GM21390 (cell line): Measurements from ENCODE around the gene UBASH3A.

Experiments
- ATAC-seq: cut with Tn5 transposase; IDR thresholded peaks from one replicate; pipeline ENCODE4 v1.9.1; 2021; ENCODE audit not compliant: unreplicated experiment

Gene UBASH3A

GRCh38 chr21:42374864-42375499 is 28.7 kb upstream of the UBASH3A start:
- ATAC-seq = no peak

- no peak for ATAC-seq
Measured at GRCh38 chr21:42375506-42375905, 28.2 kb upstream of the UBASH3A start.

GRCh38 chr21:42375966-42376337 is 27.8 kb upstream of the UBASH3A start:
- ATAC-seq = no peak

DNA sequence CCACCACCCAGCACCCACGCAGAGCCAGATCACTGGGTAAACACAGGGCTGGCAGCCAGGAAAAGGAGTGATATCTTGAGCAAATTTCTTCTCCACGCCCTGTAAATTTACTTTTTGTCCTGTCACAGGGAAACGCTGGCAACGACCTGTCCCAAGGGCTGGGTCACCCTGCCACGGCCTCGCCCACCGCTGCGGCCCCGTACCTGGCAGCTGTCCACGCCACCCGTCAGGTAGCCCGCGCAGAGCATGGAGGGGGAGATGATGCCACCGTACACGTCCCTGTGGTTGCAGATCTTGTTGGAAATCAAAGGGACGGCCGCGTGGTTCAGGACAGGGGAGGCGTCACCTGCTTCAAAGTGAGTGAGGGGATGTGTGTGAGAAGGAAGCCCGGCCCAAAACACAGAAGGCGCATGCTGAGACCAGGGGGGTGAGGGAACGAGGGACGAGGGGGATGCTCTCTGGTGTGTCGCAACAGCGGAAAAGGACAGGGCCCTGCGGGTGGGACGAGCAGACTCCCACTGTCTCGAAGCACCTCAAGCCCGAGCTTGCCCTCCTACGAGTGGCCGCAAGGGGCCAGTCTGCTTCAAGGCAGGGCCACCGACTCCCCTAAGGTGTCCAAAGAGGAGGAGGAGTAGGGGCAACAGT is 27.2 kb upstream of the UBASH3A start:
- ATAC-seq = no peak

GRCh38 chr21:42377211-42377950 is 26.3 kb upstream of the UBASH3A start:
- ATAC-seq = no peak

DNA sequence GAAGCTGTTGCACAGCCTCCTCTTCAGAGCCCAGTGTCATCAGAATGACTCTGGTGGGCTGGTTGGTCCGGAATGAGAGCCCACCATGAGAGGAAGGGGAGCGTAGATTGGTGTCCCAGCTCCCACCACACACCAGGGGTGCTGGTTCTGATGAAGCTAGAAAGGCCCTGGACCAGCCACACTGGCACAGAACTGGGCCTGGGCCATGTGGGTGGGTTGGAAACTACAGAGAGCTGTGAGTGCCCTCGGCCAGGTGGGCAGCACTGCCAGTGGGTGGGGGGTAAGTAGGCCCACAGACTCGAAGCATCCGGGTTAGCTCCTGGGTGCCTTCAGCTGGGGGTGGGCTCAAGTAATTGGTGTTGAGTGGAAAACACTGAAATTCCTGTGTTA is 25.8 kb upstream of the UBASH3A start:
- no peak for ATAC-seq

DNA sequence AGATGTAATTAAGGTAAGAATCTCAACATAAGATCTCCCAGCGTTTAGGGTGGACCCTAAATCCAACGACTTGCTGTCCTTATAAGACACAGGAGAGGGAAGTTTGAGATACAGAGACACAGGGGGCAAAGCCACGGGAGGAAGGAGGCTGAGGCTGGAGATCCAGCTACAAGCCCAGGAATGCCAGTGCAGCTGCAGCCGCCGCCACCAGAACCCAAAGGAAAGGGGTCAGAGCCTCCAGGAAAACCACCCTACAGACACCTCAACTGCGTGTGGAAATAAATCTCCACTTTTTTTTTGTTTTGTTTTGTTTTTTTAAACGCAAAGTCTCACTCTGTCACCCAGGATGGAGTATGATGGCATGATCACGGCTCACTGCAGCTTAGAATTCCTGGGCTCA is 25.3 kb upstream of the UBASH3A start:
- ATAC-seq = no peak

- no peak for ATAC-seq
Measured at GRCh38 chr21:42379426-42380215, 24.1 kb upstream of the UBASH3A start.

- no peak for ATAC-seq
Measured at GRCh38 chr21:42381347-42381984, 22.2 kb upstream of the UBASH3A start.

DNA sequence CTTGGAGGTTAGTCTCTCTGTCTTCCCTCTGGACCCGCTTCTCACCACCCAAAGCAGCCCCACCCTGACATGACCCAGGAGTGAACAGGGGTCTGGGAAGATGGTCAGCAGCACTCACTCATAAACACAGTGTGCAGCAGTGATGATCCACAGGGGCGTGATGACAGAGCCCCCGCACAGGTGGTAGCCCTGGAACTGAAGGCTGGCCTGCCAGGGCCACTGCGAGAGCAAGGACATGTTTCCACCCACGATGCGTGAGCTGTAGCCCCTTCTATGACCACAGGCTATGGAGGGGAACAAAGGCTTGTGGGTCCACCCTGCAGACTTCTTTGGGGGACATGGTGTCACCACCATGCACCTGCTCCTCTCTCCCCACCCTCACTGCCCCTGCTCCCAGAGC is 20.8 kb upstream of the UBASH3A start:
- no peak for ATAC-seq

DNA sequence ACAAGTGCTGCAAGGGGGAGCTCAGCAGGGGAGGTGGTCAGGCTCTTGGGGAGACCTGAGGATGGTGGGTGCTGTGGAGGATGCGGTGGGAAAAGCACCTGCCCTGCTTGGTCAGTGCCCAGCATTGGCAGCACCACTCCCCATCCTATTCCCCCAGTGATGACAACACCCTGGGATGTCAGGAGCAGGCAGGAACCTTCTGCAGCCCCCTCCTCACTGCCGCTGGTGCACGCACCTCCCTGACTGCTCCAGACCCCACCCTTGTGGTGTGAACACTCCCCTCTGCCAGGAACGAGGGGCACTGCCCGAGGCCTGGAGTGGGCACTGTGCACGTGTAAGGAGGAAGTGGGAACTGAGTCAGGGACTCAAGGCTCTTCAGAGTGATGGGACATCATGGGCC is 20.4 kb upstream of the UBASH3A start:
- no peak for ATAC-seq

- no peak for ATAC-seq
Measured at GRCh38 chr21:42384156-42384945, 19.4 kb upstream of the UBASH3A start.

DNA sequence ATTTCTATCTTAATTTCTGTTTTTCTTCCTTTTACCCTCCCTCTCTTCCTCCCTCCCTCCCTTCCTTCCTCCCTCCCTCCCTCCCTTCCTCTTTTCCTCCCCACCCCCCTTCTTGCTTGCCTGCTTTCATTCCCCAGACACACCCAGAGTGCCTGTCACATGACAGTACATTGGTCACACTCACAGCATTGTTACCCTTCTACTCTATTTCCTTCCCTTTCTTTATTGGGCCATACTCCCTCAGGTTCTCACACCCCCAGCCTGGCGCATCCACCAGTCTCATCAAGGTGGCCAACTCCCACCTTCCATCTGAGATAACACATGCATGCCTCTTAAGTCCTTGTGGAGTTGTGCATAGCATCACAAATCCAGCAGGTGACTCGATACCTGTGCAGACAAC is 18.7 kb upstream of the UBASH3A start:
- no peak for ATAC-seq

- no peak for ATAC-seq
Measured at GRCh38 chr21:42385619-42386018, 18.1 kb upstream of the UBASH3A start.

- no peak for ATAC-seq
Measured at GRCh38 chr21:42386034-42386591, 17.6 kb upstream of the UBASH3A start.

DNA sequence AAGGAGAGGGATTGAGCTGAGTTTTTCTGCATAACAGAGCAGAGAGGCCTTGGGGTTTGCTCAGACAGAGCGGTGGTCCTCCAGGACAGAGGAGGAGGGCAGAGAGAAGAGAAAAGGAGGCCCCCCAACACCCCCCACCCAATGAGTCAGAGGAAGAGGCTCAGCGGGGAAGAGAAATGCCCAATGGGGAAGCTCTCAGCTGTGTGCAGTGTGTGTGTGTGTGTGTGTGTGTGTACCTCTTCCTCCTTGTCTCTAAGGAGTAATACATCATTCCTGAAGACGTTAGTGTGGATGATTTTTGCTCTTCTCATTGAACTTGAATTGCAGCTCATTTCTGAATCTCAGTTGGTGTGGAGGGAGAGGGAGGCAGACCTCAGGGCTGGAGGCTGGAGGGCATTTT is 16.5 kb upstream of the UBASH3A start:
- no peak for ATAC-seq

GRCh38 chr21:42387843-42388340 is 15.8 kb upstream of the UBASH3A start:
- no peak for ATAC-seq

DNA sequence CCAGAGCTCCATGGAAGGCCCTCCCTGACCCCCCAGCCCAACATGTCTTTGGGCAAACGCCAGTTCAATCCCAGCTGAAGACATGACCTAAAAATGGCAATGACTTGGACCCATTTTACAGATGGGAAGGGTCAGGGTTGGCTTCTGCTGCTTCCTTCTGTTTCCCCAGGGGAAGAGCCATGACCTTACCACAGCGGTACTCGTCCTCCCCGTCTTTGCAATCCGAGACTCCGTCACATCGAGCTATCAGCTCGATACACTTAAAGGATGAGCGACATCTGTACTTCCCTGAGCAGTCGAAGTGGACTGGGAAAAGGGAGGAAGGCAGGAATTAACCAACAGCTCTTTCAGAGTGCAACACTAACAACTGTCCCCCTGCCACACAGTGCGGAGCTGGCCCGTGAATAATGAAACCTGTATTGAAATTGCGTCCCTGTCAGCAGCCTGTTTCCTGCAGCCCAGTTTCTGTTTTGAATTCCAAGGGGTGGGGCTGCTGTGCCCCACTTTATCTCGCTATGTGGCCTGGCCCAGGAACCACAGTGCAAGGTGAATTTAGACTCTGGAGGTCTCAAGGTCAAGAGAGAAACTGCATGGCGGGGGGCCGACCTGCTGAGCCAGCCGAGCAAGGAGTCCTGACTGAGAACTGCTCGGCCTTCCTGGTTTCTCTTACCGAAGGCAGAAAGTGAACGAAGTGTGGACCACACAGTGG is 14.8 kb upstream of the UBASH3A start:
- ATAC-seq = no peak

DNA sequence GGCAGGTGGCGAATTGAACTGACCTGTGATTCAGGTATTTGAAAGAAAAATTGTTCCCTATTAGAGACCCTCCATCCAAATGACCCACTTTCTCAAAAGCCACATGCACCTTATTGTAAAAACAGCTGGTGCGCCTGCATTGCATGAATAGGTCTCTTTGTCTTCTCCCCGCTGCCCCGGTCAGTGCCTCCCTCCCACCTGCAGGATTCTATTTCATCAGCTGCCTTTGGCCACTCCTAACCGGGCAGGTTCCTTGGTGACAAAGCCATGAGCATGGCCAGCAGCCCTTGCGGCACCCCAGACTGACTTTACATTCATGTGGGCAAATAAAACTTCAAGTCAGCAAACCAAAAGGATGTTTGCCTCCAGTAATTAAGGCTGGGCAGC is 14.3 kb upstream of the UBASH3A start:
- ATAC-seq = no peak
